ENCODE measurements around the gene DHRS11.

DNA sequence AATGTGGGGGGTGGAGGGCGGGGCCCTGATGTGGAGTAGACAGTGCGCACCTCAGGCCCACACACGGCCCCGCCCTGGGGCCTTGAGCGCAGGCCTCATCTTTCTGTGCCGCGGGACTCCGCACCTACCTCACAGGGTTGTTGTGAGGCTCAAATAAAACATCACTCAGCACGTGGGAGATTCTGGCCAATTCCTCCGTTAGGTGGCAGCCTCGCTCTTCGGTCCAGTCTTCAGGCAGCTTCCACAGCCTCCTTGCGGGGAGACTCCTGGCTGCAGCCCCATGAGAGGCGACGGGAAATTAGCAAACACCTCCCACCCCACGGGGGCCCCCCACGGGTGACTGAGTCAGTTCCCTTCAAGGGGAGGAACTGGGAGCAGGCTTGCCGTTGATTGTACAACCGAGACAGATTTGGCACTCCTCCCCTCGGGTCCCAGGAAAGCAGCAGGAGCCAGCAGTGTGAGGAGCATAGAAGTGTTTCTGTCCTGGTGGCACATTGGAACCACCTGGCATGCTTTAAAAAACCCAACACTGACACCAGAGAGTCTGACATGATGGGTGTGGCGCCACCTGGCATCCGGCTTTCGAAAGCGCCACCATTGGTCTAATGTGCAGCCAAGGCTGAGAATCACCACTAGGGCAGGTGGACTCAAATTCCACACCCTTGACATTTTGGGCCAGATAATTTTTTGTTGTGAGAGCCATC lies 17.3 kb downstream of the DHRS11 start:
- TF ChIP-seq, protein P1, sequence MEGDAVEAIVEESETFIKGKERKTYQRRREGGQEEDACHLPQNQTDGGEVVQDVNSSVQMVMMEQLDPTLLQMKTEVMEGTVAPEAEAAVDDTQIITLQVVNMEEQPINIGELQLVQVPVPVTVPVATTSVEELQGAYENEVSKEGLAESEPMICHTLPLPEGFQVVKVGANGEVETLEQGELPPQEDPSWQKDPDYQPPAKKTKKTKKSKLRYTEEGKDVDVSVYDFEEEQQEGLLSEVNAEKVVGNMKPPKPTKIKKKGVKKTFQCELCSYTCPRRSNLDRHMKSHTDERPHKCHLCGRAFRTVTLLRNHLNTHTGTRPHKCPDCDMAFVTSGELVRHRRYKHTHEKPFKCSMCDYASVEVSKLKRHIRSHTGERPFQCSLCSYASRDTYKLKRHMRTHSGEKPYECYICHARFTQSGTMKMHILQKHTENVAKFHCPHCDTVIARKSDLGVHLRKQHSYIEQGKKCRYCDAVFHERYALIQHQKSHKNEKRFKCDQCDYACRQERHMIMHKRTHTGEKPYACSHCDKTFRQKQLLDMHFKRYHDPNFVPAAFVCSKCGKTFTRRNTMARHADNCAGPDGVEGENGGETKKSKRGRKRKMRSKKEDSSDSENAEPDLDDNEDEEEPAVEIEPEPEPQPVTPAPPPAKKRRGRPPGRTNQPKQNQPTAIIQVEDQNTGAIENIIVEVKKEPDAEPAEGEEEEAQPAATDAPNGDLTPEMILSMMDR (conservative IDR thresholded peaks at IDR 0.05; ENCODE audit: low read length): peak; percentile 70
- no peak for TF ChIP-seq EZH2phosphoT487 (IDR thresholded peaks at IDR 0.05; ENCODE audit: borderline replicate concordance, low read depth, low read length)
